HEK293T (cell line): ENCODE data around the gene GPR107.

Source experiments
- CTBP1 ChIP-seq: fragments of 450-650 bp; IDR thresholded peaks from 2 replicates; pipeline ENCODE4 v1.6.1; 2016; ENCODE audit warnings: borderline replicate concordance
- FOXA1 ChIP-seq: fragments of 450-650 bp; IDR thresholded peaks from 2 replicates; pipeline ENCODE4 v1.6.1; 2016; ENCODE audit warnings: mild to moderate bottlenecking
- FOXK2 ChIP-seq: fragments of 450-650 bp; IDR thresholded peaks from 2 replicates; pipeline ENCODE4 v1.6.1; 2016; ENCODE audit warnings: mild to moderate bottlenecking
- NFRKB ChIP-seq: fragments of 450-650 bp; IDR thresholded peaks from 2 replicates; pipeline ENCODE4 v1.6.1; 2016; ENCODE audit warnings: mild to moderate bottlenecking, moderate library complexity
- SP1 ChIP-seq: fragments of 450-650 bp; IDR thresholded peaks from 2 replicates; pipeline ENCODE4 v1.6.1; 2017
- SUZ12 ChIP-seq: fragments of 450-650 bp; IDR thresholded peaks from 2 replicates; pipeline ENCODE4 v1.6.1; 2016; ENCODE audit warnings: mild to moderate bottlenecking
- TARDBP ChIP-seq: fragments of 450-650 bp; IDR thresholded peaks from 2 replicates; pipeline ENCODE4 v1.6.1; 2016
- ZNF384 ChIP-seq: fragments of 450-650 bp; IDR thresholded peaks from 2 replicates; pipeline ENCODE4 v1.6.1; 2016
- TF ChIP-seq, protein P1 (sequence below): fragments of 450-650 bp; IDR thresholded peaks from 2 replicates; pipeline ENCODE4 v1.6.1; 2016

GRCh38 chr9:130062750-130063149, 9.0 kb downstream of the GPR107 start:
- TF ChIP-seq FOXA1 (no peak), CTBP1 (no peak), SUZ12 (no peak), FOXK2 (no peak), NFRKB (no peak), SP1 (no peak), TARDBP (no peak), ZNF384 (no peak)
- TF ChIP-seq, protein P1, sequence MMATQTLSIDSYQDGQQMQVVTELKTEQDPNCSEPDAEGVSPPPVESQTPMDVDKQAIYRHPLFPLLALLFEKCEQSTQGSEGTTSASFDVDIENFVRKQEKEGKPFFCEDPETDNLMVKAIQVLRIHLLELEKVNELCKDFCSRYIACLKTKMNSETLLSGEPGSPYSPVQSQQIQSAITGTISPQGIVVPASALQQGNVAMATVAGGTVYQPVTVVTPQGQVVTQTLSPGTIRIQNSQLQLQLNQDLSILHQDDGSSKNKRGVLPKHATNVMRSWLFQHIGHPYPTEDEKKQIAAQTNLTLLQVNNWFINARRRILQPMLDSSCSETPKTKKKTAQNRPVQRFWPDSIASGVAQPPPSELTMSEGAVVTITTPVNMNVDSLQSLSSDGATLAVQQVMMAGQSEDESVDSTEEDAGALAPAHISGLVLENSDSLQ, result no peak
